ENCODE measurements around the gene ZNF581.
A peak's percentile ranks its signal among the peaks of the same experiment; 100 is the strongest.

ZNF581 gene

GRCh38 chr19:55643003-55643886 lies at the start of gene ZNF581:
Gene ZNF581, plus strand, starts transcription at chr19:55643649. Its CDS starts 923 bp downstream, at chr19:55644572.
- DNase-seq, result peak; percentile 76

GRCh38 chr19:55594996-55595545 lies 48.4 kb upstream of the ZNF581 start:
- DNase-seq, result no peak

GRCh38 chr19:55596304-55596703 lies 47.1 kb upstream of the ZNF581 start:
- DNase-seq, result no peak

- no peak for DNase-seq
Observed at GRCh38 chr19:55597501-55597921, 45.9 kb upstream of the ZNF581 start.

- DNase-seq, result no peak
Observed at GRCh38 chr19:55598034-55598433, 45.4 kb upstream of the ZNF581 start.

GRCh38 chr19:55598719-55599467 lies 44.6 kb upstream of the ZNF581 start:
- DNase-seq, result peak; percentile 88

GRCh38 chr19:55599468-55599841 lies 44.0 kb upstream of the ZNF581 start, which contains the start of gene FIZ1:
Gene FIZ1, minus strand, starts transcription at chr19:55599517. Its CDS starts 1,652 bp downstream, at chr19:55597865.
- DNase-seq, result peak; percentile 92

- peak; percentile 82 for DNase-seq
Observed at GRCh38 chr19:55599842-55600661, 43.4 kb upstream of the ZNF581 start, which contains the start of gene ZNF524. Gene ZNF524, plus strand, starts transcription at chr19:55600288. Its CDS starts 1,825 bp downstream, at chr19:55602113.

GRCh38 chr19:55600662-55601028 lies 42.8 kb upstream of the ZNF581 start:
- no peak for DNase-seq

- no peak for DNase-seq
Observed at GRCh38 chr19:55601084-55601483, 42.4 kb upstream of the ZNF581 start.

- DNase-seq, result no peak
Observed at GRCh38 chr19:55602104-55603001, 41.1 kb upstream of the ZNF581 start.

- DNase-seq, result no peak
Observed at GRCh38 chr19:55603115-55603514, 40.3 kb upstream of the ZNF581 start.

- DNase-seq, result no peak
Observed at GRCh38 chr19:55603581-55604292, 39.7 kb upstream of the ZNF581 start.

- peak; percentile 95 for DNase-seq
Observed at GRCh38 chr19:55605207-55605636, 38.2 kb upstream of the ZNF581 start.

GRCh38 chr19:55605637-55606470 lies 37.6 kb upstream of the ZNF581 start, which contains the start of gene ZNF865:
Gene ZNF865, plus strand, starts transcription at chr19:55605647. Its CDS starts 7,972 bp downstream, at chr19:55613619.
- DNase-seq, result peak; percentile 55

GRCh38 chr19:55606471-55606787 lies 37.0 kb upstream of the ZNF581 start:
- no peak for DNase-seq

GRCh38 chr19:55606817-55607216 lies 36.6 kb upstream of the ZNF581 start:
- no peak for DNase-seq

- DNase-seq, result no peak
Observed at GRCh38 chr19:55609326-55609725, 34.1 kb upstream of the ZNF581 start.

- DNase-seq, result no peak
Observed at GRCh38 chr19:55611300-55611982, 32.0 kb upstream of the ZNF581 start.
